GM10266 (cell line): Measurements from ENCODE around the gene SERPINB6.
"Not testable (repeated sequence)": the region's sequence is repeated elsewhere in the genome, so short reads cannot be mapped to it uniquely, and the experiment has no call there.

Source experiments
- DNase-seq: peaks from one replicate; pipeline ENCODE4 v3.0.0; 2012; ENCODE audit errors: extremely low spot score
- CTCF ChIP-seq: IDR thresholded peaks from 2 replicates; pipeline ENCODE4 v1.5.1; 2012; ENCODE audit warnings: mild to moderate bottlenecking, low read depth; ENCODE audit not compliant: control insufficient read depth, insufficient read depth; ENCODE audit errors: missing control alignments

Gene SERPINB6

DNA sequence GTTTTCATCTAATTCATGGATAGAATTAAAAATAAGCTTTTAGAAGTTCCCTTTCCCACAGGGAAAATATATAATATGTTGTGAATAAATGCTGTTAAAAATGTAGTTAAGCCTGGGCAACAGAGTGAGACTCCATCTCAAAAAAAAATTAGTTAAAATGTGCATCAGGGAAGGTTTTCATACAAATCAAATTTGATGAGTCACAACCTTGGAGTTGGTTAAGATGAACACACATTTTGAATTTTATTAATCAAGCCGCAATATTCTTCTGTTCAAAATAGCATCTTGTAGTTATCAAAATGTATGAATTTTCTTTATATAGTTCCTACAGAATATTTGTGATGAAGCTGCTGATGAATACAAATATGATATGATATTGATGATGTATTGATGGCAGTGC lies 37.3 kb downstream of the SERPINB6 start:
- DNase-seq: no peak
- no peak for TF ChIP-seq CTCF

DNA sequence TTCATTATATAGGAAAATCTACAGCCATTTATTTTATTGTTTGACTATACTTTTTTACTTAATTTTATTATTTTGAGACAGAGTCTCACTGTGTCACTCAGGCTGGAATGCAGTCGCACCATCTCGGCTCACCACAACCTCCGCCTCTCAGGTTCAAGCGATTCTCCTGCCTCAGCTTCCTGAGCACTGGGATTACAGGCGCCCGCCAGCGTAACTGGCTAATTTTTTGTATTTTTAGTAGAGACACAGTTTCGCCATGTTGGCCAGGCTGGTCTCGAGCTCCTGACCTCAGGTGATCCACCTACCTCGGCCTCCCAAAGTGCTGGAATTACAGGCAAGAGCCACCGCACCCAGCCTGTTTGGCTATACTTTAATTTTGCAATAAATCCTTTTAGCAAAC lies 38.5 kb downstream of the SERPINB6 start:
- DNase-seq: not testable (repeated sequence)

DNA sequence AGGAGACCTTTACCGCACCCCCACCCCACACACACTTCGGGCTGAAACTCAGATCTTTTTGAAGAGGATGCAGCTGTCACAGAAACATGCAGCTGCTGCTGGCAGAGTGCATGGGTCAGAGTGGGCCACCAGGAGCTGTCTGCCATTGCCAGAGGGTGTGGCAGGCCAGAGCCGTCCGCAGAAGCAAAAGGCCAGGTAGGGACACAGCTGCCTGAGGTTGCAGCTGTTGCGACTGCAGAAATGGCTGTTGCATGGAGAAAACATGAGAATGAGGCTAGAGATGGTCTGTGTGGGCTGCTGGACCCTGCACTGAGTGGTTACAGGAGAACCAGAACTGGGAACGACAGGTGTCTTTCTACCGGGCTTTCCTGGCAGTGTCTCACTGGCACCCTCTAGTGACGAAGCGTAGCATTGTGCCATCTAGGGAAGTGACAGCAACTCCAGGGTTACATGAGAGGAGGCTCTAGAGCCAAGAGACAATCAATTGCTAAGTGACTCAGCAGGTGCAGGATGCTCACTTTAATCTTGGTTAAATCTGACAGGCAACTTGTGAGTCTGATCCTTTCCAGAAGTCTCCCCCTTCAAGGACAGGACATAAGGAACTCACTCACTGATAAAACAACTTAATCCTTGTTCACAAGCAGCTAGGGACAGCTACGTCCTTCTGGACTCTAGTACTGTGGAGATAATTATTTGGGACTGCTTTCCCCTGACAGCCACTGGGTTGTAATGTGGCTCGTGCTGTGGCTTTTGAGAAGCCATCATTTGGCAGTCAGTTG lies 39.2 kb downstream of the SERPINB6 start:
- peak; percentile 87 for DNase-seq
- TF ChIP-seq CTCF: peak; percentile 96

- no peak for DNase-seq
- no peak for TF ChIP-seq CTCF
Observed at GRCh38 chr6:2931055-2931454, 40.3 kb downstream of the SERPINB6 start.

- DNase-seq: not testable (repeated sequence)
Observed at GRCh38 chr6:2927931-2928330, 43.4 kb downstream of the SERPINB6 start.

DNA sequence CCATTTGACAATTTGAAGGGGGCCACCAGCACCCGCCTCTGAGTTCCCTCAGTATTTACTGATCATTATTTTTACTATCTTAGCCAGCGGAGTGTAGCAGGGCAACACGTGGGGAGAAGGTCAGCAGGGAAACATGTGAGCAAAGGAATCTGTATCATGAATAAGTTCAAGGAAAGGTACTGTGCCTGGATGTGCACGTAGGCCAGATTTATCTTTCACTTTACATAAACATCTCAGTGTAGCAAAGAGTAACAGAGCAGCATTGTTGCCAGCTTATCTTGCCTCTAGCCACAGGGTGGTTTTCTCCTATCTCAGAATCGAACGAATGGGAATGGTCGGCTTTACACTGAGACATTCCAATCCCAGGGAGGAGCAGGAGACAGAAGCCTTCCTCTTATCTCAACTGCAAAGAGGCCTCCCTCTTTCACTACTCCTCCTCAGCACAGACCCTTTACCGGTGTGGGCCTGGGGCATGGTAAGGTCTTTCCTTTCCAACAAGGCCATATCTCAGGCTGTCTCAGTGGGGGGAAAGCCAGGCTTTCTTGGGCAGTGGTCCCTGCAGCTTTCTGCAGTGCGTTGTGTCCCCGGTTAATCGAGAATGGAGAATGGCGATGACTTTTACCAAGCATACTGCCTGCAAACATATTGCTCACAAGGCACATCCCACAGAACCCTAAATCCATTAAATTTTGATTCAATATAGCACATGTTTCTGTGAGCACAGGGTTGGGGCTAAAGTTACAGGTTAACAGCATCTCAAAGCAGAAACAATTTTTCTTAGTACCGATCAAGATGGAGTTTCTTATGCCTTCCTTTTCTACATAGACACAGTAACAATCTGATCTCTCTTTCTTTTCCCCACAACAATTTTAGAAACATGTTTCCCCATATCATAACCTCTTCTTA lies 45.3 kb downstream of the SERPINB6 start:
- not testable (repeated sequence) for DNase-seq

DNA sequence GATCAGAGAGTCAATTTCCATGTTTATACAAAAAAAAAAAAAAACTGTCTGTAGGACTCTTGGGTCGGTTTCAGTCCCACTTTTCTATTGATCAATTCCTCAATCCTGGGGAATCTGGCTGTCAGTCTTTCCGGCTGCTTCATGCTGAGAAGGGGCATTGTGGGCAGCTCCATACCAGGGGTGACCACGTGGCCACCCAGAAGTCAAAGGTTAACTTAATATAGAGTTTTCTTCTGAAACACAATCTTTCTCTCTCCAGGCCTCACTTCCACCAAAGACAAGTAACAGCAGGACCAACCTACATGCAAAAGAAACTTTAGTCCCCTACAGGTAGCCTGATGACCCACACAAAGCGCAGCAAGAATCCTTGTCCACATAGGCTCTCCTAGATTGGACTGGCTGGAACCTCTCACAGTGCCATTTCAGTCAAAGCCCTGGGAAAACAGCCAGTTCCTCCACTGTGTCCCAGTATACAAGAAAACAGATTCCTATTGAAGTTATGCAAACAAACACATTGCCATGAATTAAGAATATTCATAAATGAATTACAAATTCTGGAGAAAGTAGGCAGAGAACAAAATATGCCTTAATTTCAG lies 49.7 kb downstream of the SERPINB6 start:
- TF ChIP-seq CTCF: no peak
- DNase-seq: no peak

GRCh38 chr6:2920671-2921112 lies 50.7 kb downstream of the SERPINB6 start:
- no peak for TF ChIP-seq CTCF
- no peak for DNase-seq
